ENCODE data around the gene INPP5J. TPM values are rescaled to one million over a fixed set of nuclear protein-coding genes. Genes with fewer than 3 reads are reported as not detected.

The INPP5J gene
- total RNA-seq, 2 experiments from 2014 or later = 0.59 to 0.69 TPM

DNA sequence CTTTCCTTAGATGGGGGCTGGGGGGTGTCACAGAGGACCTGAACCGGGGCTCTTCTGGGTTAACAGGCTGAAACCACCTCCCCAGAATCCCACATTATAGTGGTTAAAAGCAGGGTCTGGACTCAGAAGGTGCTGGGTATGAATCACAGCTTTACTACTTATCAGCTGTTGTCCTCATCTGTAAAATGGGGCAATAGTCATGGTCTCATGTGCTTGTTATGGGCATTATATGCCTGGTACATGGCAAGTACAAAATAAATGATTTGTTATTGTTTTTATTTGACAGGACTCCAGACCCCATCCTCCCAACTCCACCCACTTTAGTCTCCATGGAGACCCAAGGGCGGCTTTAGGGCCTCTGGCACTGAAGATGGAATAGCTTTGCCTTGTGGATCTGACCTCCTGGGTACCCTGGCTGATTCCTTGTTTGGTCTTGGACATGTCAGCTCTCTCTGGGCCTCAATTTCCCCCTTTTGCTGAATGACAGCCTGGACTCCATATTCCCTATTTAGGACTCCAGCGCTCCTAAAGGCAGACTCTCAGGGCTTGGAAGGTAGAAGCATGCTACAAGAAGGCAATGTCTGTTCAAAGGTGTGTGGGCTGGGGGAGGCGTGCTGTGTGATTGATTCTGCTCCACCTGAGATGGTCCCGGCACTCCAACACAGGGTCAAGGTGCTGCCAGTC lies 42.5 kb upstream of the INPP5J start:
- H3K27ac Mint-ChIP-seq = no peak overlapping the region

DNA sequence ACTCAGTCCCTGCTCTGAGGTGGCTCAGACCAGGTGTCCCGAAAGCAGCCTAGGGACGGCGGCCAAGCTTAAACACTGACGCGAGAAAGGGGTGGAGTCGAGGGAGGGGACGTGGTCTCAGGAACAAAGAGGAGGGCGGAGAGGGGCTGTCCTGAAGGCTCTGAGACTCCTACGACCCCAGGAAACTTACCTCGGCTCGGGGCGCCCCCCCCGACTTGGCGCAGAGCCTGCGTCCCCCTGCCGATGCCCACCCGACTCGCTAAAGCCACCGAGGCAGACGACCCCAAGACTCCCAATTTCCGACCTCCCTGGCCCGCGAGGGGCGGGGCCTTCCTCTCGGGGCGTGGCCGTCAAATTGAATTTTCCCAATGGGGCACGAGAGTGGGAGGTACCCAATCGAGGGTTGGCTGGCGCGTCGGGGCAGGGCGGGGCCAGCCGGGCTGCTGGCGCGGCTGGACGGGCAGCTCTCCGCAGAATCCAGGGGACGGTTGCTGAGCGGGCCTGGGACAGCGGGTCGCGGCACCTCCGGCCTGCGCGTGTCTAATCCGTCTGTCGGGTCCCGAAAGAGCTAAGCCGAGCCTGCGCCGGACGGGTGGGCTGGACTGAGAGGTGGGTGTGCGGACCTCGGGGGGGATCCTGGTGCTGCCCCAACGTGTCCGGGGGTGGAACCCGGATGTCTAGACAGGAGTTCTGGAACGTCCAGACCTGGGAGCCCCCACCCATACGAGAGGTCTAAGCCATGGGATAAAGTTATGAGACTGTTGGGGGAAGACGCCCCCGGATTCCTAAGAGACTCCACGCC lies 41.7 kb upstream of the INPP5J start, which contains the start of gene SMTN:
Gene SMTN, plus strand, starts transcription at position 471 of the 802 bp plus-strand sequence. CDS start 1,941 bp downstream, outside the sequence.
- no peaks in the 10 kb centered on the region for H3K27me3 Mint-ChIP-seq
- ChIA-PET POLR2A (interaction anchor here (1.1 to 1.8 kb wide), 6 partner anchors 27 to 446 kb away, joined by 3 to 7 read pairs (median 4); partner anchors contain the start of genes MORC2, PATZ1, SELENOM and TUG1), CTCF (interaction anchor here (3.4 kb wide), 1 partner anchor 27 kb away, joined by 11 read pairs; the partner anchor contains the start of gene SELENOM)
- no peak within 1 kb of the TSS for H3K27ac Mint-ChIP-seq
- Histone ChIP-seq H3K27me3 (ENCODE audit: control insufficient read depth in 1 of 2, insufficient read depth in 2 of 2, low read length in 2 of 2) (no peaks in the 10 kb centered on the region), H3K4me3 (ENCODE audit: low read length) (peak within 1 kb of the TSS; percentile 72), H3K36me3 (ENCODE audit: insufficient read depth, low read length) (no peaks in the 10 kb centered on the region), H3K4me1 (ENCODE audit: insufficient read depth, low read length) (peaks cover 53% of the 10 kb centered on the region), H3K27ac (ENCODE audit: low read depth in 1 of 2, low read length in 2 of 2) (no peak within 1 kb of the TSS), H3K9me3 (ENCODE audit: control insufficient read depth in 1 of 2, insufficient read depth in 1 of 2, low read length in 2 of 2) (no peaks in the 10 kb centered on the region)
- H3K9me3 Mint-ChIP-seq = no peaks in the 10 kb centered on the region
- H3K4me3 Mint-ChIP-seq = peak within 1 kb of the TSS; percentile 90
- intact Hi-C loops (cut with DNase I, micrococcal nuclease) = loop anchor here (5.0 to 10.0 kb wide), 3 partner anchors 76 to 416 kb away; partner anchors contain the start of gene DUSP18 (in 1 of the 2)
- peaks cover 33% of the 10 kb centered on the region for H3K4me1 Mint-ChIP-seq (ENCODE audit: low read depth)
- ATAC-seq (ENCODE audit: poor library complexity) (peak; percentile 69), DNase-seq (peak; percentile 74 to 94 (median 85))
- TF ChIP-seq, protein P1, sequence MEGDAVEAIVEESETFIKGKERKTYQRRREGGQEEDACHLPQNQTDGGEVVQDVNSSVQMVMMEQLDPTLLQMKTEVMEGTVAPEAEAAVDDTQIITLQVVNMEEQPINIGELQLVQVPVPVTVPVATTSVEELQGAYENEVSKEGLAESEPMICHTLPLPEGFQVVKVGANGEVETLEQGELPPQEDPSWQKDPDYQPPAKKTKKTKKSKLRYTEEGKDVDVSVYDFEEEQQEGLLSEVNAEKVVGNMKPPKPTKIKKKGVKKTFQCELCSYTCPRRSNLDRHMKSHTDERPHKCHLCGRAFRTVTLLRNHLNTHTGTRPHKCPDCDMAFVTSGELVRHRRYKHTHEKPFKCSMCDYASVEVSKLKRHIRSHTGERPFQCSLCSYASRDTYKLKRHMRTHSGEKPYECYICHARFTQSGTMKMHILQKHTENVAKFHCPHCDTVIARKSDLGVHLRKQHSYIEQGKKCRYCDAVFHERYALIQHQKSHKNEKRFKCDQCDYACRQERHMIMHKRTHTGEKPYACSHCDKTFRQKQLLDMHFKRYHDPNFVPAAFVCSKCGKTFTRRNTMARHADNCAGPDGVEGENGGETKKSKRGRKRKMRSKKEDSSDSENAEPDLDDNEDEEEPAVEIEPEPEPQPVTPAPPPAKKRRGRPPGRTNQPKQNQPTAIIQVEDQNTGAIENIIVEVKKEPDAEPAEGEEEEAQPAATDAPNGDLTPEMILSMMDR (IDR thresholded peaks at IDR 0.05) = no peak
- no peaks in the 10 kb centered on the region for H3K36me3 Mint-ChIP-seq (ENCODE audit: low read depth)

More for the DNA sequence above, 42.5 kb upstream of the INPP5J start:
- H3K36me3 ChIP-seq (ENCODE audit: insufficient read depth, low read length) = no peaks in the 10 kb centered on the region
- ChIA-PET CTCF (interaction anchor here (1.2 to 3.4 kb wide), 2 partner anchors 27 to 29 kb away, joined by 3 to 11 read pairs; partner anchors contain the start of gene SELENOM), POLR2A (interaction anchor here (1.1 to 1.8 kb wide), 5 partner anchors 27 to 445 kb away, joined by 3 to 7 read pairs (median 4); partner anchors contain the start of genes MORC2, SELENOM and TUG1)
- ATAC-seq (ENCODE audit: poor library complexity) = no peak
- peak overlapping the region; percentile 90 for H3K4me3 Mint-ChIP-seq
- peaks cover 33% of the 10 kb centered on the region for H3K4me1 Mint-ChIP-seq (ENCODE audit: low read depth)
- H3K4me3 ChIP-seq (ENCODE audit: low read length) = peak overlapping the region; percentile 72
- intact Hi-C loops (cut with DNase I, micrococcal nuclease) = loop anchor here (5.0 to 10.0 kb wide), 3 partner anchors 77 to 416 kb away; partner anchors contain the start of gene DUSP18 (in 1 of the 2)
- H3K4me1 ChIP-seq (ENCODE audit: insufficient read depth, low read length) = peaks cover 48% of the 10 kb centered on the region
- DNase-seq = no peak
- no peaks in the 10 kb centered on the region for H3K9me3 Mint-ChIP-seq
- no peaks in the 10 kb centered on the region for H3K27me3 ChIP-seq (ENCODE audit: control insufficient read depth in 1 of 2, insufficient read depth in 2 of 2, low read length in 2 of 2)
- H3K36me3 Mint-ChIP-seq (ENCODE audit: low read depth) = no peaks in the 10 kb centered on the region
- no peak overlapping the region for H3K27ac ChIP-seq (ENCODE audit: low read depth in 1 of 2, low read length in 2 of 2)
- no peaks in the 10 kb centered on the region for H3K27me3 Mint-ChIP-seq
- no peaks in the 10 kb centered on the region for H3K9me3 ChIP-seq (ENCODE audit: control insufficient read depth in 1 of 2, insufficient read depth in 1 of 2, low read length in 2 of 2)
- TF ChIP-seq, protein P1 (IDR thresholded peaks at IDR 0.05) = no peak

Measured in CD4-positive, alpha-beta T cell (primary cell).